Right atrium auricular region (tissue), 2 donors: ENCODE results near the gene SH3PXD2B. TPM values are rescaled to one million over a fixed set of nuclear protein-coding genes. Genes with fewer than 3 reads are reported as not detected.

Source experiments
- DNase-seq: peaks from one replicate; pipeline ENCODE4 v3.0.0-alpha.2; 2019; ENCODE audit warnings: low spot score
- H3K27ac ChIP-seq, 2 donors: fragments of 200-600 bp; sonication (generic); 1 replicate in 1 of 2; 2 replicates in 1 of 2; pipeline ENCODE4 v1.5.1; 2016 to 2019
- H3K27me3 ChIP-seq, 2 donors: fragments of 200-600 bp; sonication (generic); one replicate each; pipeline versions ENCODE4 v1.5.1 to v1.6.0; 2017 to 2019
- H3K36me3 ChIP-seq: fragments of 200-600 bp; sonication (generic); one replicate; pipeline ENCODE4 v1.5.1; 2016
- H3K4me1 ChIP-seq, 2 donors: fragments of 200-600 bp; sonication (generic); one replicate each; pipeline versions ENCODE4 v1.5.1 to v1.6.0; 2017 to 2019
- H3K4me3 ChIP-seq, 2 donors: fragments of 200-600 bp; sonication (generic); 1 replicate in 1 of 2; 2 replicates in 1 of 2; pipeline ENCODE4 v1.5.1; 2017 to 2019; ENCODE audit warnings: mild to moderate bottlenecking in 1 of 2, moderate library complexity in 1 of 2
- H3K9me3 ChIP-seq, 2 donors: fragments of 200-600 bp; sonication (generic); one replicate each; pipeline ENCODE4 v1.5.1; 2019
- CTCF ChIP-seq, 2 donors: fragments of 200-600 bp; sonication (generic); IDR thresholded peaks; one replicate each; pipeline ENCODE4 v1.5.1; 2019; ENCODE audit warnings: antibody characterized with exemption in 2 of 2
- total RNA-seq, 2 donors: library from RNA; depleted of rRNA; stranded (reverse); fragments of >200 nt; gene quantifications; one replicate each; pipeline ENCODE4 v1.1.0, GENCODE V29; 2016

SH3PXD2B gene
- total RNA-seq, 2 donors from 2014 or later: 7.2 to 13.9 TPM

GRCh38 chr5:172488221-172488620 is 33.9 kb upstream of the SH3PXD2B start:
- no peaks in the 10 kb centered on the region for H3K4me1 ChIP-seq
- peak overlapping the region in 1 of 2 donors; percentile 16 for H3K27ac ChIP-seq
- H3K4me3 ChIP-seq: no peak overlapping the region
- no peaks in the 10 kb centered on the region for H3K36me3 ChIP-seq
- H3K9me3 ChIP-seq: no peaks in the 10 kb centered on the region
- no peak for DNase-seq
- H3K27me3 ChIP-seq: no peaks in the 10 kb centered on the region
- TF ChIP-seq CTCF (IDR thresholded peaks at IDR 0.05): no peak

- DNase-seq: no peak
- TF ChIP-seq CTCF (IDR thresholded peaks at IDR 0.05): no peak
- H3K36me3 ChIP-seq: no peaks in the 10 kb centered on the region
- no peaks in the 10 kb centered on the region for H3K9me3 ChIP-seq
- no peak overlapping the region for H3K4me3 ChIP-seq
- H3K27ac ChIP-seq: peak overlapping the region in 1 of 2 donors; percentile 16
- no peaks in the 10 kb centered on the region for H3K4me1 ChIP-seq
- no peaks in the 10 kb centered on the region for H3K27me3 ChIP-seq
Measured at GRCh38 chr5:172487671-172488070, 33.3 kb upstream of the SH3PXD2B start.

GRCh38 chr5:172486912-172487311 is 32.6 kb upstream of the SH3PXD2B start:
- no peak for DNase-seq
- no peaks in the 10 kb centered on the region for H3K27me3 ChIP-seq
- no peaks in the 10 kb centered on the region for H3K9me3 ChIP-seq
- no peak for TF ChIP-seq CTCF (IDR thresholded peaks at IDR 0.05)
- no peak overlapping the region for H3K27ac ChIP-seq
- no peaks in the 10 kb centered on the region for H3K4me1 ChIP-seq
- no peak overlapping the region for H3K4me3 ChIP-seq
- no peaks in the 10 kb centered on the region for H3K36me3 ChIP-seq

- H3K27me3 ChIP-seq: no peaks in the 10 kb centered on the region
- no peak for TF ChIP-seq CTCF (IDR thresholded peaks at IDR 0.05)
- H3K27ac ChIP-seq: no peak overlapping the region
- H3K36me3 ChIP-seq: no peaks in the 10 kb centered on the region
- H3K4me3 ChIP-seq: no peak overlapping the region
- no peaks in the 10 kb centered on the region for H3K9me3 ChIP-seq
- H3K4me1 ChIP-seq: no peaks in the 10 kb centered on the region
- no peak for DNase-seq
Measured at GRCh38 chr5:172486451-172486850, 32.1 kb upstream of the SH3PXD2B start.

- Histone ChIP-seq H3K27me3 (no peaks in the 10 kb centered on the region), H3K9me3 (no peaks in the 10 kb centered on the region), H3K4me1 (no peaks in the 10 kb centered on the region), H3K4me3 (no peak overlapping the region), H3K27ac (no peak overlapping the region), H3K36me3 (no peaks in the 10 kb centered on the region)
- no peak for TF ChIP-seq CTCF (IDR thresholded peaks at IDR 0.05)
- DNase-seq: no peak
Measured at GRCh38 chr5:172485511-172486202, 31.3 kb upstream of the SH3PXD2B start.

GRCh38 chr5:172484664-172485063 is 30.3 kb upstream of the SH3PXD2B start:
- H3K4me1 ChIP-seq: no peaks in the 10 kb centered on the region
- no peak for TF ChIP-seq CTCF (IDR thresholded peaks at IDR 0.05)
- H3K4me3 ChIP-seq: no peak overlapping the region
- H3K27ac ChIP-seq: no peak overlapping the region
- H3K36me3 ChIP-seq: no peaks in the 10 kb centered on the region
- H3K27me3 ChIP-seq: no peaks in the 10 kb centered on the region
- H3K9me3 ChIP-seq: no peaks in the 10 kb centered on the region
- no peak for DNase-seq
